Lower leg skin (tissue), 3 donors: ENCODE data around the gene EFR3B.

Experiments used
- POLR2A ChIP-seq, 2 donors: fragments of 450-650 bp; IDR thresholded peaks; one replicate each; pipeline ENCODE4 v1.6.1; 2016 to 2017; ENCODE audit warnings: antibody characterized with exemption in 2 of 2, mild to moderate bottlenecking in 1 of 2, moderate library complexity in 1 of 2
- TF ChIP-seq, protein P1 (sequence below), 3 donors: fragments of 450-650 bp; IDR thresholded peaks; one replicate each; pipeline ENCODE4 v1.5.1; 2016; ENCODE audit warnings: antibody characterized with exemption in 3 of 3, mild to moderate bottlenecking in 3 of 3, moderate library complexity in 2 of 3

DNA sequence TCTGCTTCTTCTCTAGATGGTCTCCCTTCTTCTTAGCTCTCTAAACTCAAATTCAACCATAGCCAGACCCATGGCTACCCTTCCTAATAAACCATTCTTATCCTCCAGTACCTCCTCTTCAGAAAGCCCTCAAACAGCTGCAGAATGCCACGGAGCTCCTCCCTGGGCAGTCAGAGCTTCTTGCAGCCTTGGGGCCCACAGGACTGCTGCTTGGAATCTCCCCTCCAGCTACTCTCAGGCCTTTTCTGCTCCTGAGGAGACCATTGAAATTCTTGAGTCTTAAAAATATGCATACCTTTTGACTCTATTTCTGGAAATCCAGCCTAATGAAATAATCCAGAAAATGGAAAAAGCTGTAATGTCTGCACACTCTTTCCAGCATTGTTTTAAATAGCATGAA is 30.7 kb downstream of the EFR3B start:
- TF ChIP-seq POLR2A (IDR thresholded peaks at IDR 0.05): no peak
- TF ChIP-seq, protein P1, sequence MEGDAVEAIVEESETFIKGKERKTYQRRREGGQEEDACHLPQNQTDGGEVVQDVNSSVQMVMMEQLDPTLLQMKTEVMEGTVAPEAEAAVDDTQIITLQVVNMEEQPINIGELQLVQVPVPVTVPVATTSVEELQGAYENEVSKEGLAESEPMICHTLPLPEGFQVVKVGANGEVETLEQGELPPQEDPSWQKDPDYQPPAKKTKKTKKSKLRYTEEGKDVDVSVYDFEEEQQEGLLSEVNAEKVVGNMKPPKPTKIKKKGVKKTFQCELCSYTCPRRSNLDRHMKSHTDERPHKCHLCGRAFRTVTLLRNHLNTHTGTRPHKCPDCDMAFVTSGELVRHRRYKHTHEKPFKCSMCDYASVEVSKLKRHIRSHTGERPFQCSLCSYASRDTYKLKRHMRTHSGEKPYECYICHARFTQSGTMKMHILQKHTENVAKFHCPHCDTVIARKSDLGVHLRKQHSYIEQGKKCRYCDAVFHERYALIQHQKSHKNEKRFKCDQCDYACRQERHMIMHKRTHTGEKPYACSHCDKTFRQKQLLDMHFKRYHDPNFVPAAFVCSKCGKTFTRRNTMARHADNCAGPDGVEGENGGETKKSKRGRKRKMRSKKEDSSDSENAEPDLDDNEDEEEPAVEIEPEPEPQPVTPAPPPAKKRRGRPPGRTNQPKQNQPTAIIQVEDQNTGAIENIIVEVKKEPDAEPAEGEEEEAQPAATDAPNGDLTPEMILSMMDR (IDR thresholded peaks at IDR 0.05): no peak
